CD4-positive, alpha-beta T cell treated with Interleukin-17A for 1 hour (primary cell): ENCODE measurements around the gene SLIT3.
"Not testable (repeated sequence)": the region's sequence is repeated elsewhere in the genome, so short reads cannot be mapped to it uniquely, and the experiment has no call there.

Source experiments
- DNase-seq: peaks from one replicate; pipeline ENCODE4 v3.0.0-alpha.2; 2020

Gene SLIT3

DNA sequence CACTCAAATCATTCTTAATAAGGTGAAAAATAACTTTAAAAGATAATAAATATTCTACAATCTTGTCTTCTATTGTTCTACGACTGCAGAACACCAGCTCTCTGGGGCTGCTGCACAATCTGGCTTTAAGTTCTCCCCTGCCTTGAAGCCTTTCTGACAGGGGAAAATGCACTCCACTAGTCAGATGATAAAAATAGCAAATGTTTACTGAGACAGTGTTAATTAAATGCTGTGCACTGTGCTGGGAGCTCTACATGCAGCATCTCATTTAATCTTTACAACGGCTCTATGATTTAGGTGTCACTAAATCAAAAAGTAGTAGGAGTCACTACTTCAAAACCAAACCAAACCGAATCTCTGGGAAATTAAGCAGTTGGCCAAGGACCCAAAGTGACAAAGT is 132.7 kb downstream of the SLIT3 start:
- no peak for DNase-seq

DNA sequence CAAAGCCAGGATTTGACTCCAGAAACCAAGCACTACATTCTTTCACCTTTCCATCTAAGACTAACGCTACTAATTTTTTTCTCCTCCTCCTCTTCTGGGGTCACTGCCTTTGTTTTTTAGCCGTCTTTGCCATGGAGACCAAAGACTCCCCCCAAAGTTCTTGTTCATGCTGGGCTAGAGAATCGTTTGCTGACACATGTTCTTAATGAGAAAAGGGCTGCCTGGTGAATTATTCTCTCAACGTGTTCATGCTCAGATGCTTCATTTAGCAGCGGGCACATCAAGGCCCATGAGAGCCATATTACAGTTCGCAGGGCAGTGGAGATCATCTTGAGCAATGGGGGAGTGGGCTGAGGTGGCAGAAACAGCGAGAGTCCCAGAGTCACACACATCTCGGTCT is 134.9 kb downstream of the SLIT3 start:
- DNase-seq = no peak

DNA sequence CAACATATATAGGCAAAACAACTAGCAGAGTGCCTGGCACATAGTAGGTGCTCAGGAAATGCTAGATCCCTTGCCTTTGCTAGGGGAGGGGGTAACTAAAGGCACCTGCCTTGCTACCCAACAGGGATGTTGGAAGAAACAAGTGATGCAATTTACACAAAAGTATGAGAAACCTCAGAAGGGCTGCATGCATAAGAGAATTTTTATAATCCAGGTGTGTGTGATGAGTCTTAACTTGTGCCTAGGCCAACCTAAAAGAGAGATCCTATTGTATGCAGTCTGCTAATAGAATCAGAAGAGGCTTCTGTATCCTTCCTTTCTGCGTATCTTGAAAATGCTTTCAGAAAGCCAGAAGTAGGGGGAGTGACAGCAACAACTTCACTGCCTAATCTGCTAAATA is 135.9 kb downstream of the SLIT3 start:
- DNase-seq = no peak

DNA sequence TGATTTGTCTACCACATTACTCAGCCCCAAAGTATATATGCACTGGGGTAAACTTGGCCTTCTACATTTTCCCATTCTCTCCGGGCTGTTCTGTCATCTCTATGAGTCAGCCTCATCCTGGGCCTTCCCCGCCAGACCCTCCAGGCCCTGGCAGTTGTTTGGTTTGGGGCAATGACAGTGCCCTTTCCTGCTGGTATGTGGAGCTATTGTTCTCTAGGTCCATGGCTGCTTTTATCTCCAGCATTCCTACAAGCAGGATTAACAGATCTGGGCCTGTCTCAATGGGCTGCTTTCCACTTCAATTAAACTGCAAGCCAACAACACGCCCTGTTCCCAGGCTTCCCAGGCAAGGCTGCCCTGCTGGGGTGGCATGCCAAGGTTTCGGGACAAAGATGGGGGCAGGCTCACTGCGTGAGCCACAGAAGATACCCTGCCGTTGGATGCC is 136.4 kb downstream of the SLIT3 start:
- no peak for DNase-seq

DNA sequence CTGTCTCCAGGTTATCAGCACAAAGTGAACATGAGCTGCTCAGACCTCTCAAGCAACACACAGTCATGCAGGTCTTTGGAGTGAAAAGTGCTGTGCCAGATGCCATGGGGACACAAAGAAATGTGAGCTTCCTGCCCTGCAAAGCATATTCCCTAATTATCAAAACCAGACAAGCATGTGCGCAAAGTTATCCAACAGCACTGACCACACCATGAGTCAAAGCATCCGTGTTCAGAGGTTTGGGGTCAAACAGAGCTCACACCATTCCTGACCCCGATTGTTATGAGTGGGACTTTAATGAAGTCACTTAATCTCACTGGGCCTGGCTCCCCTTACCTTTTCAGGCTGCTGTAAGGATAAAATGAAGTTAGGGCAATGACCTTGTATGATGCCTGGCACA is 138.5 kb downstream of the SLIT3 start:
- DNase-seq = no peak

DNA sequence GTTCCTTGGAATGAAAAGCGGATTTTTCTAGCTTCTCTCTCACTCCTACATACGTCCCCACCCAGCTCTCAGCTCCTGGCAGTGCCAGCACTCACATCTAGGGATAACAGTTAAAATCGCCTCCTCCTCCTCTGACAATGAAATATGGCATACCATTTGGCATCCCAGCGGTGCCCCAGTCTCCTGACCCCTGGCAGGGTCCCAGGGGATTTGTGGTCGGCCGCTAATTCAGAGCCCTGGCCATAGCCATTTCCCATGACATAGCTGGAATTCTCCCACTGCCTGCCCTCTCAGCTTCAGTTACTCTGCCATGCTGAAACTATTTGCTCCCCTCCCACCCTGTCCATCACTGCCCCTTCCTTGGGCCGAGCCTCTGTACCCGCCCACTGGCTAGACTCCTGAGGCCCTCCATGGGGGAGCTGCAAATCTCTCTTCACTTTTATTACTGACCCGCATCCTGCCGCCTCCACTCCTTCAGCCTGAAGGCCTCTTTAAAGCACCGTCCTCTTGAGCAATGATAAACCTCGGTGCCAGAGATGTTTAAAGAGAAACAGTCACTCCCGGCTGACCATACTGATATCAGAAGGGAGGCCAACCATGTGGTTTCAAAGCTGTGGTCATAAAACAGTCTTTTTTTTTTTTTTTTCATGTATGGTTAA is 139.8 kb downstream of the SLIT3 start:
- DNase-seq = no peak

DNA sequence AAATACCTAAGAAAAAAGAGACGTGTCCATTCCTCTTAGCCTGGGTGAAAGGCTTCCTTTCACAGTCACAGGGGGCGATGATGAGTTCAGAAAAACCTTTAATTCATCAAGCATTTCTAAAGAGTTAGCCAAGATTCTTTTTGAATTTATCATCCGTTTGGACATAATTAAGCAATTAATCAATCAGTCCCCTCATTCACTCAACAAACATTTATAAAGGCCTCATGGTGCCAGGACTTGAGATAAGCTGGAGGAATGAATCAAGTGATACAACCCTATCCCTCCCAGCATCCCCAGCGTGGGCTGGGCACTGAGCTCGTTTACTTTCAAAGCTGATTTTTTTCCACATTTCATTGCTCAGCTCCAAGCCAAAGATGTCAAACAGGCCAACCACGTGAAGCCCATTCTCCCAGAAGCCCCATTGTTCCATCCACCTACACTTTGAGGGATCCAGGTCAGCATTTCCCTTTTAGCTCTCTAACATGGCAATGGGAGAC is 140.5 kb downstream of the SLIT3 start:
- DNase-seq = no peak

DNA sequence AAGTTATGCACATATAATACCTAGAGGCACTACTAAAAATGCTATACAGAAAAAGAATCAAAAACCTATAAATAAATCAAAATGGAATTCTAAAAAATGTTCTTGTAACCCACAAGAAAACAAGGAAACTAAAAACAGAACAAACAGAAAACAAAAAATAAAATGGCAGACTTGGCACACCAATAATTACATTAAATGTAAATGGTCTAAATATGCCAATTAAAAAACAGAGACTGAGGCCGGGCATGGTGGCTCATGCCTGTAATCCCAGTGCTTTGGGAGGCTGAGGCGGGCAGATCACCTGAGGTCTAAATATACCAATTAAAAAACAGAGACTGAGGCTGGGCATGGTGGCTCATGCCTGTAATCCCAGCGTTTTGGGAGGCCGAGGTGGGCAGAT is 142.2 kb downstream of the SLIT3 start:
- DNase-seq = no peak

DNA sequence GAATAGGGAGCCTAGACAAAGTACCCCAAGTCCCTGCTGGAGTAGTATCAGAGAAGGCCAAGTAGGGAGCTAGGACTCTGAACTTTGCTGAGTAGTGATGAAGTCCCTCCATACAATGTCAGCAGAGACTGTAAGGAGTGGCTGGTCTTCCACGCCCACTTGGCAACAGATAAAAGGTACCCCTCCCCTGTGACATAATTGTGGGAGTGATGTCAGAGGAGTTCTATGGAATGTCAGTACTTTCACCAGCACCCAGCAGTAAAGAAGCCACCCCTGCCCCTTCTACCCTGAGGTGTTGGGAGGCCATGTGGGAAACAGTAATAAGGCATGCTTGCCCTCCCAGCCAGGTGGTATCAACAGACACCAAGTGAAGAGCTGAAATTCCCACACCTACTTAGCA is 143.9 kb downstream of the SLIT3 start:
- no peak for DNase-seq

DNA sequence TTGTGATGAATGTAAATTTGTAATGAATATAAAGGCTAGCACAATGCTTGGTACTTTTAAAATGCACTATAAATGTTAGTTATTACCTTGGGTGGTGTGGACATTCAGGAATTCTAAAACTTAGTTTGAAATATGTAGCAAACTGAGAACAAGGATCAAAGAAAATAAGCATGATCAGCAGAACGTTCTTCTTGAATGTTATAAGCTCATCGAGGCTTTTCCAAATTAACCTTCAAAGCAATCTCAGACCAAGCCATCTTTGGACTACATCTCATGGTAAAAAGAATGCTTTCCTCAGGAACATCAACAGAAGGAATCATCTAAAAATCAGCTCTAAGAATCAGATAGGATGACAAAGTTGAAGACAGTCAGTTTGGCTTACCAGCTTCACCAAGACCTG is 146.3 kb downstream of the SLIT3 start:
- DNase-seq = no peak

DNA sequence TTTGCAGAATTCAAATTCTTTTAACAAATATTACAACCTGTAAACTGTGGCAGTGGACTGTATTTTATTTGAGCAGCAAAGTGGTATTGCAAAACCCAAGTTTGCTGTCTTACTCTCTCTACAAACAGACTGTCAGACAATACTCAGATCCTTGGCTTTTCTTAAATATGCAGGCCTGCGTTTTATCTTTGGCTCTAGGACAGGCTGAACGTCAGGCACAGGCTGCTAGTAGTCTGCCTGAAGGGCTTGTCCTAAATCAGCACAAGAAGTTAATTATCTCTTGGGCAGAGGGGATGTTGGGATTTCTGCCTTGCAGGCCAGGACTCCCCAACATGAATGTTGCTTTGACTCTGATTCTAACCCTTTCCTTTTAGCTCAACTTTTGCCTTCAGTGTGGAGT is 147.5 kb downstream of the SLIT3 start:
- DNase-seq = no peak

DNA sequence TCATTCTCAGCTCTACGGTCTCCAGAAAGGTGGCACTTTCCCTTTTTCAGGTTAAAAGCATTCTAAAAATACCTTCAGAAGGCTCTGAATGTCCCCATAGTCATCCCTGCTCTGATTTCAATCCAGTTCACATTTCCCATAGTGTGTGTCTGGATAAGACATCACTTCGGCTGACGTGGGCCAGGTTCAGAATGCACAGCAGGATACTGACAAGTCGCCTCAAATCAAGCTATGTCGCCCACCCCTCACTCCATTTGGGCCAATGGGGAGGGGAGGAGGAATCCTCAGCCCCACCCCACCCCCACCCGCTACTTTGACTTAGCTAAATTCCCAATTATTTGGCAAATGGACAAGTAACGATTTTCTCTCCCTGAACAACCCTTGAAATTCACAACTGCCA is 148.0 kb downstream of the SLIT3 start:
- DNase-seq = no peak

DNA sequence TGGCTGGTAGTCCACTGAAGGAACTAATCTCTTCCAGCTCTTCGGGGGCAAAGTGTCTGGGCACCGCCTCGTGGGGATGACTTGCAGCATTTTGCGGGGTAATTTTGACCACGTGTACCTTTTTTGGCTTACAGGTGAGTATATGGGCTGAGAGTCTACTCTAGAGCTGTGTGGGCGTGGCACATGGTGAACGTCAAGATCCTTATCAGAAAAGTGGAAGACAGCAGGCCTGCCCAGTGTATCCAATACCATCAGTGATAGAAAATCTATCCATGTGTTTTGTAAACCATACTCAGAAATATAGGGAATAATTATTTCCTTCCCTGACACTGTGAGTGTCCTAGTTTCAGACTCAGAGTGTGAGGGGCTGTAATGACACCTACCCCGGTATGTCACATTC is 148.5 kb downstream of the SLIT3 start:
- DNase-seq = no peak

DNA sequence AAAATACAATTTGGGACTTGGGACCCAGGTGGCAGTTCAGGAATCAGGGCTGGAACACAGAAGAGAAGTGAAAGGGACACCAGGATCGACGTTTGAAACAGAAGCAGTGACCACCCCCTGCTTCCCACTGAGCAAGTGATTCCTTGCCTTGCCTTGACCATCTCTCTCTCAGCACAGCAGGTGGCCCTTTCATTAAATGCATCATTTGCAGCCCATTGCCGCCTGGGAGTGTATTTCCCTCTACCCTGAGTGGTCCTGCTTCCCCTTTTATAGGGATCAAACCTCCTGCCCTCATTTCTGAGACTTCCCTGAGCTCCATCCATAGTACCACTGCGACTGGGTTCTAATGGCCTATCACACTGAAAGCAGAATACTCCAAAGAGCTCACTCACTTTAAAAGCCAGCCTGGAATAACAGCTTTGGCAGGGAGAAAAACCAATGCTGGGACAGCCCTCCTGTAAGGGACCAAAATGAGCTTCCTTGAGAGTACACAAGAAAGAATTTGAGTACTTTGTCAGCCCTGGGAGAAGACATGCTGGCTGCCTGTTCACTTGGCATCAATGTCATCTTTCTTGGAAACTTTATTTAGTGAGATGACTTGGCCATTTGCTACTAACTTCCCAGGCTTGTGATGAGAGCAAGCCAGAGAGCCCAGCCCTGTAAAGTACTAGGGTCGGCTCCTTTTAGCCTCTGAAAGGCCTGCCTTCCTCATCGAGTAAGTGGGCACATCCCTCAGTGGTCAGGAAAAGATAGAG is 149.7 kb downstream of the SLIT3 start:
- no peak for DNase-seq

DNA sequence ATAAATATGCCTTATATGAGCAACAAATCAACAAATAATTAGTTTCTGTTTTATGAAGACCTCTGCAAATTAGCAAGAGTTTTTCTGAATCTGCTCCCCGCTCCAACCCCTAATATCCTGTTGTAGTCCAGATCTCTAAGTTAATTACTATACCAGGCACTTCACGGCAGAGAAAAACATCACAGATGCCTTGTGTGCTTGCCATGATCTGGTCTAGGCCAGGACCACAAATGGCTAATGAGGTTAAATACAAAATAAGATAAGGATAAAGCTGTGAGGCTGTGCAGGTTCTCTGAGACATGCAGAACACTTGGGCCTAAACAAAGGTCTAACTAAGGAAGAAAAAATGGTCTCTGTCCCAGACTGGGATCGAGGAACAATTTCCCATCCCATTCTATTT is 150.8 kb downstream of the SLIT3 start:
- DNase-seq = no peak

DNA sequence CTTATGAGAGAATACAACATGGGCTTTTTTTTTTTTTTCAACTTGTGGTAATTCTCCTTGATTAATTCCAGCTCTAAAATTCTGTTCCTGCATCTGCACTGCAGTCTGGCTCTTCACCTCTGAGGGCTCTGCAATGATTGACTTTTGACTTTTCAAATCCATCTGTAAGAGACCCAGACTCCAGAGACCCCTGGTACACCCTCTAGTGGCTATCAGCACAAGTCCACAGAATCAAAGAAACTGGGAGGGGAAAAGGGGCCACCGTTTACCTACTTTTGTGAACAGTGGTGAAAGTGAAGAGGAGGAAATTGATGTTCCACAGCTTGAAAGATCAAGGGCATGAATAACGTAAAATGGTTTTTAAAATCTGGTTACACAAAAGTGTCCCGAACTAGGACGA is 151.6 kb downstream of the SLIT3 start:
- DNase-seq = no peak

DNA sequence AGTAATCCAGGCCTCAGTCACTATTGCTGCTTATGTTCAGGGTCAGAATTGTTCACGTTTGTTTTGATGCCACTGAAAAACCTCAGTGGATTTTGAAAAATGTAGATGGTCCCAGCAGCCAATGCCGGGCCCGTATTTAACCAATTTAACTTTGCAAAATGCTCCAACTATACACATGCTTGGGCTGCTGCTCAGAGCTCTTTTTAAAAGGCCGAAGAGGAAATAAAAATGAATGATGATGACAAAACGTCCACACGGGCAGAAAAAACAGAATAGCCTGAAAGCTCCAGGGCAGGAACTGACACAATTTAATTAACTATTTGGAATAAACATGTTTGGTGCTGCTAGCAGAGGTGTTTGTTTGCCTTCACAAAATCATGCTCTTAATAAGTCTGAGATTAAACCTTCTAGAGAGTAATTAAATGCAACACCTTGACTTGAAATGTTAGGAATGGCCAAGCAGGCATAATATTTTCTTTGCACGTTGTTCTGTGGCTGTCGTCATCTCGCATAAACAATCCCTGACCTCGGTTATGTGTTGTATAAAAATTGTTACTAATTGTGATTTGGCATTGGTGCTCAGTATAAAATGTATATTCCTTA is 152.7 kb downstream of the SLIT3 start:
- DNase-seq = no peak

DNA sequence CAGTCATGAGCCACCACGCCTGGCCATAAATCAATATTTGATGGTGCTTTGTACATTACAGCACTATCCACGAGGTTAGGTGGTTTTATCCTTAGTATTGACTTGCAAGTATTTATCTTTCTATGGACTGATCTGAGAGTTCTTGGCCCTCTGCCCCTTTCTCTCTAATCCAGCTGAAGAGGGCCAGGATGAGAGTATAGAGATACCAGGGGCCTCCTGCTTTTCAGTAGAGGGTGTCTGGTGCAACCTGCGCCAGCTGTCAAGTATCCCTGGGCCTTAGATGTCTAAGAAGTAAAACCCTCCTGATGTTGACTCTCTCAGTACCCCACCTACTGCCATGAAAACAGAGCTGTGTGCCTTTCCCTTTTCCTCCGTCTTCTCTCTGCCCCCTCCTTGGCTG is 153.4 kb downstream of the SLIT3 start:
- no peak for DNase-seq

DNA sequence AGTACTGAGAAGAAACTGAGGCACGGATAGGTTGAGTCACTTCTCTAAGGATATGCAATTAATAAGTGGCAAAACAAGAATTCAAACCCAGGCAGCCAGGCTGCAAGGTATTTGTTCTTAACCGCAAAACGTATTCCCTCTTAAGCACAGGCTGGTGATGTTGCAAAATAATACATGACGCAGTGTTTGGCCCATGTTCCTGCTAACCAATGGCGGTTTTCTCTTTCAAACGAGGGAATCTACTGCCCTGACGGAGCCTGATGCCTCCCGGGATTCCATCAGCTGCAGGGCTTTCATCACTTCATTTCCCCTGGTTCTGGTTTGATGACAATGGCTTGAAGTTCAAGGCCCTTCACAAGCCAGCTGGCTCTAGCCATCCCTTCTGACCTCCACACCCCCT is 154.8 kb downstream of the SLIT3 start:
- DNase-seq = no peak

DNA sequence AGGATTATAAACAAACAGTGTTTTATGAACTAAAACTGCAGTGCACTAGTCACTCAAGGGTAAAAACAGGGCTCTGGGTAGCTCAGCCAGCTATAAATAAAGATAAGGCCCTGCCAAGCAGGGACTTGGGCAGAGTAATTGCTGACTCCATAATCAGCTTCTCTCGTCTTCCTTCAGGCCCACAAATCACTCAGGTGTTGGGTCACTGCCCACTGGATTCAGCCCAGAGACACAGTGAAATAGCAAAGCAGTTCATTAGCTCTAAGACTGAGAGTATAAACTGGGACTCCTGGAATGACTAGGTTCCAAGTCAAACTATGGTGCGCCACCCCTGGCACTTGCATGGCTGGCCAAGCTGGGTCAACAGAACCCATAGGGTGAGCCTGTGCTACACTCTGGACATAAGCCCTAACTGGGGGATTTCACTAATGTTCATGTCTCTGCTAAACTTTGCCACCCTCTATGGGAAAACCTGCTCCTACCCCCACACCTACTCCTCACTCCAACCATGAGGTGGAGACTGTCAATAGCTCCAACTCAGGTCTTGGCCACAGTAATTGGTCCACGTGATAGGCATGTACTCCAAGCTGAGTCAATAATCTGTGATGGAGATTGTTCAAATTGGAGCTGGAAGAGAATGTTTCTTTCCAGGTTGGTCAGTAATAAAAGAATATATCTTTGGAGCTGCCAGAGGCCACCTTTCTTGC is 158.5 kb downstream of the SLIT3 start:
- DNase-seq = no peak

DNA sequence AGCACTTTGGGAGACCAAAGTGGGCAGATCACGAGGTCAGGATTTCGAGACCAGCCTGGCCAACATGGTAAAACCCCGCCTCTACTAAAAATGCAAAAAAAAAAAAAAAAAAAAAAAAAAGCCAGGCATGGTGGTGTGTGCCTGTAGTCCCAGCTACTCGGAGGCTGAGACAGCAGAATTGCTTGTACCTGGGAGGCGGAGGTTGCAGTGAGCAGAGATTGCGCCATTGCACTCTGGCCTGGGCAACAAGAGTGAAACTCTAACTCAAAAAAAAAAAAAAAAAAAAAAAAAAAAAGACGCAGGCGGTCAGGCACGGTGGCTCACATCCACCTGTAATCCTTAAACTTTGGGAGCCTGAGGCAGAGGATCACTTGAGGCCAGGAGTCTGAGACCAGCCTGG is 160.7 kb downstream of the SLIT3 start:
- not testable (repeated sequence) for DNase-seq

DNA sequence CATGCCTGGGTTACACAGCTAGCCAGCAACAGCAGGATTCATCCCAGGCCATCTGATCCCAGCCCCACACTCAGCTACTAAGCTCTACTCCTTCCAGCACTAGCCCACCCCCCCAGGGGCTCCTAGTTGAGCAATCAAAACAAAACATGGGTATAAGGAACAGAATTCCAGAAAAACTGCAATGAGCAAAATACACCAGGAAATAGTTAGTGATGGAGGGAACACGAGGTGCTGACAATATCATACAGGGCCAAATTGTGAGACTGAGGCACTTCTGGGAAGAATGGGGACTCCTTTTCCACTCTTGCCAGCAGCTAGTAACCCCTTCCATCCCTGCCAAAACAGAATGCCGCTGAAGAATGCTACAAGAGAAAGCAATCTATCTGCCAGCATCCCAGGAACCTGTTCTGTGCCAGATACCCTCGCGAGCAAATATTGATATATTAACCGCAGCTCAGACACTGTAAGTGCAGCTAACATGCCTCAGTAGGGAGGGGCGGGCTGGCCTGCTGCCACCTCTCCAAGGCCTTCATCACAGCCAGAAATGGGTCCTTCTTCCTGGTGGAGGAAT is 161.4 kb downstream of the SLIT3 start:
- no peak for DNase-seq

DNA sequence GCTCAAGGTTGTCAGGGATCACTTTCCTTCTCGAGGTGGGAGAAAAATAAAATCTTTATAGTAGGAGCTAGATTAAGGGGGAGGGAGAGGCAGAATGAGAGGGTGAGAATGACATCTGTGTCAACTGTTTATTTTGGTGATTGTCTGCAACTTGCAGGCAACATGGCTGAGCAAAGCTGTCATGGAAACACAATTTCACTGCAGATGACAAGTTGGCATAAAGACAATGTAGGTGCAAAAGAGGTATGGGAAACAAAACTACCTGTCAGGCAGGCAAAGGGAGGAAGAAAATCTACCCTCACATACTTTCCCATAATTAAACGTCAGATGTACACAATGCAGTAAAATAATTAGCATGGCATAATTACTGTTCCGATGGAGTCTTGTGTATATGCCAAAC is 167.4 kb downstream of the SLIT3 start:
- no peak for DNase-seq
